Activated T-helper 1 cell treated with anti-CD3 and anti-CD28 coated beads, Interleukin-2, amount 50 U/mL, for 16 hours (primary cell): Measurements from ENCODE around the gene POLR3GL.

ENCODE experiments used
- DNase-seq, 2 donors: peaks; one replicate each; pipeline ENCODE4 v3.0.0-alpha.2; 2020; ENCODE audit warnings: low read depth in 1 of 2, low spot score in 1 of 2

Gene POLR3GL

GRCh38 chr1:145991735-145992412, 27.4 kb downstream of the POLR3GL start:
- DNase-seq, result no peak

GRCh38 chr1:145992502-145992936, 28.0 kb downstream of the POLR3GL start:
- no peak for DNase-seq

GRCh38 chr1:145992958-145993617, 28.6 kb downstream of the POLR3GL start:
- no peak for DNase-seq

GRCh38 chr1:145993618-145994390, 29.3 kb downstream of the POLR3GL start:
- no peak for DNase-seq

GRCh38 chr1:145994391-145995120, 30.1 kb downstream of the POLR3GL start:
- no peak for DNase-seq

GRCh38 chr1:145995148-145995881, 30.8 kb downstream of the POLR3GL start:
- DNase-seq, result no peak

- no peak for DNase-seq
Measured at GRCh38 chr1:145995964-145996432, 31.5 kb downstream of the POLR3GL start.

GRCh38 chr1:145996433-145997015, 32.0 kb downstream of the POLR3GL start, which contains the start of gene TXNIP:
TXNIP (minus strand) TSS chr1:145996579; CDS start chr1:145996266, 313 bp downstream.
- DNase-seq, result peak; percentile 86 to 87

- peak; percentile 29 to 41 for DNase-seq
Measured at GRCh38 chr1:145997016-145997717, 32.7 kb downstream of the POLR3GL start.

- no peak for DNase-seq
Measured at GRCh38 chr1:145997718-145998023, 33.2 kb downstream of the POLR3GL start.

GRCh38 chr1:145999321-146000024, 35.0 kb downstream of the POLR3GL start:
- no peak for DNase-seq

GRCh38 chr1:146001709-146002108, 37.2 kb downstream of the POLR3GL start:
- DNase-seq, result no peak

GRCh38 chr1:146007489-146008133, 43.1 kb downstream of the POLR3GL start:
- DNase-seq, result no peak

- no peak for DNase-seq
Measured at GRCh38 chr1:146010126-146010738, 45.7 kb downstream of the POLR3GL start.

- no peak for DNase-seq
Measured at GRCh38 chr1:146012703-146013558, 48.4 kb downstream of the POLR3GL start.

- no peak for DNase-seq
Measured at GRCh38 chr1:146013559-146013922, 49.1 kb downstream of the POLR3GL start.

- no peak for DNase-seq
Measured at GRCh38 chr1:146016891-146017290, 52.4 kb downstream of the POLR3GL start.
